ENCODE results near the gene COL26A1. TPM values are rescaled to one million over a fixed set of nuclear protein-coding genes. Genes with fewer than 3 reads are reported as not detected.

COL26A1 gene
- total RNA-seq, 2 experiments from 2014 or later, result not detected

GRCh38 chr7:101586078-101586905 lies 223.6 kb downstream of the COL26A1 start:
- POLR2A ChIA-PET, result interaction anchor here (0.5 to 0.9 kb wide), 2 partner anchors 9 to 111 kb away, joined by 3 read pairs; no protein-coding TSS in a partner anchor
- DNase-seq (ENCODE audit: low spot score), result no peak
- H2AFZ ChIP-seq (ENCODE audit: low read length), result no peak overlapping the region
- CTCF ChIA-PET (ENCODE audit: unreplicated experiment), result no interaction called here
- H3K27ac ChIP-seq (ENCODE audit: low read depth, low read length, poor library complexity, severe bottlenecking), result no peak overlapping the region
- no peaks in the 10 kb centered on the region for H3K9me2 ChIP-seq (ENCODE audit: insufficient read depth, low read length)
- H3K4me3 ChIP-seq (ENCODE audit: low read depth, low read length, poor library complexity, severe bottlenecking), result no peak overlapping the region
- no peaks in the 10 kb centered on the region for H4K20me1 ChIP-seq (ENCODE audit: insufficient read depth, low read length)
- BruUV-seq (replicated peaks), result no TSS peak
- no peaks in the 10 kb centered on the region for H3K4me1 ChIP-seq (ENCODE audit: insufficient read depth, low read length, poor library complexity, severe bottlenecking)
- intact Hi-C loops (cut with micrococcal nuclease; ENCODE audit: unreplicated experiment), result no loop called here
- H3K36me3 ChIP-seq (ENCODE audit: insufficient read depth, low read length), result no peaks in the 10 kb centered on the region
- H3K9me3 ChIP-seq (ENCODE audit: low read length), result no peaks in the 10 kb centered on the region
- TF ChIP-seq, protein P1, sequence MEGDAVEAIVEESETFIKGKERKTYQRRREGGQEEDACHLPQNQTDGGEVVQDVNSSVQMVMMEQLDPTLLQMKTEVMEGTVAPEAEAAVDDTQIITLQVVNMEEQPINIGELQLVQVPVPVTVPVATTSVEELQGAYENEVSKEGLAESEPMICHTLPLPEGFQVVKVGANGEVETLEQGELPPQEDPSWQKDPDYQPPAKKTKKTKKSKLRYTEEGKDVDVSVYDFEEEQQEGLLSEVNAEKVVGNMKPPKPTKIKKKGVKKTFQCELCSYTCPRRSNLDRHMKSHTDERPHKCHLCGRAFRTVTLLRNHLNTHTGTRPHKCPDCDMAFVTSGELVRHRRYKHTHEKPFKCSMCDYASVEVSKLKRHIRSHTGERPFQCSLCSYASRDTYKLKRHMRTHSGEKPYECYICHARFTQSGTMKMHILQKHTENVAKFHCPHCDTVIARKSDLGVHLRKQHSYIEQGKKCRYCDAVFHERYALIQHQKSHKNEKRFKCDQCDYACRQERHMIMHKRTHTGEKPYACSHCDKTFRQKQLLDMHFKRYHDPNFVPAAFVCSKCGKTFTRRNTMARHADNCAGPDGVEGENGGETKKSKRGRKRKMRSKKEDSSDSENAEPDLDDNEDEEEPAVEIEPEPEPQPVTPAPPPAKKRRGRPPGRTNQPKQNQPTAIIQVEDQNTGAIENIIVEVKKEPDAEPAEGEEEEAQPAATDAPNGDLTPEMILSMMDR (conservative IDR thresholded peaks at IDR 0.05; ENCODE audit: low read length), result no peak
- TF ChIP-seq EZH2phosphoT487 (IDR thresholded peaks at IDR 0.05; ENCODE audit: borderline replicate concordance, low read depth, low read length), result no peak
- no peak overlapping the region for H3K4me2 ChIP-seq (ENCODE audit: low read length)
- H3K79me2 ChIP-seq (ENCODE audit: insufficient read depth, low read depth, low read length), result no peaks in the 10 kb centered on the region

GRCh38 chr7:101586906-101587677 lies 224.4 kb downstream of the COL26A1 start:
- no peak overlapping the region for H3K4me2 ChIP-seq (ENCODE audit: low read length)
- no peaks in the 10 kb centered on the region for H3K9me3 ChIP-seq (ENCODE audit: low read length)
- TF ChIP-seq, protein P1 (conservative IDR thresholded peaks at IDR 0.05; ENCODE audit: low read length), result no peak
- intact Hi-C loops (cut with micrococcal nuclease; ENCODE audit: unreplicated experiment), result no loop called here
- no peak overlapping the region for H3K4me3 ChIP-seq (ENCODE audit: low read depth, low read length, poor library complexity, severe bottlenecking)
- ChIA-PET POLR2A (interaction anchor here (0.5 kb wide), 1 partner anchor 110 kb away, joined by 3 read pairs; no protein-coding TSS in a partner anchor), CTCF (ENCODE audit: unreplicated experiment) (no interaction called here)
- no peaks in the 10 kb centered on the region for H3K79me2 ChIP-seq (ENCODE audit: insufficient read depth, low read depth, low read length)
- H2AFZ ChIP-seq (ENCODE audit: low read length), result peak overlapping the region; percentile 43; the same call in 1 of the 2 replicates
- no peaks in the 10 kb centered on the region for H3K36me3 ChIP-seq (ENCODE audit: insufficient read depth, low read length)
- H4K20me1 ChIP-seq (ENCODE audit: insufficient read depth, low read length), result no peaks in the 10 kb centered on the region
- DNase-seq (ENCODE audit: low spot score), result no peak
- no peaks in the 10 kb centered on the region for H3K9me2 ChIP-seq (ENCODE audit: insufficient read depth, low read length)
- no peak overlapping the region for H3K27ac ChIP-seq (ENCODE audit: low read depth, low read length, poor library complexity, severe bottlenecking)
- no TSS peak for BruUV-seq (replicated peaks)
- no peaks in the 10 kb centered on the region for H3K4me1 ChIP-seq (ENCODE audit: insufficient read depth, low read length, poor library complexity, severe bottlenecking)

Data from OCI-LY7 (cell line).